OCI-LY7 (cell line): ENCODE results near the gene VWA2. TPM values are rescaled to one million over a fixed set of nuclear protein-coding genes. Genes with fewer than 3 reads are reported as not detected.
A peak's percentile ranks its signal among the peaks of the same experiment; 100 is the strongest.

Experiments used
- BruUV-seq: library from RNA; stranded (reverse); fragments of 400-500 nt; replicated peaks from 2 replicates; lab custom pipeline; 2021; lab: Mats Ljungman, UMichigan
- CTCF ChIA-PET: fragments of 300-600 bp; sonication (Branson Sonifier 250); formaldehyde crosslinking; loops from one replicate; lab custom pipeline; 2022; ENCODE audit warnings: antibody characterized with exemption; ENCODE audit not compliant: unreplicated experiment; lab: Charles Lee
- POLR2A ChIA-PET: fragments of 300-600 bp; sonication (Branson Sonifier 250); formaldehyde crosslinking; loops from one replicate; lab custom pipeline; 2022; ENCODE audit warnings: antibody characterized with exemption; lab: Charles Lee
- DNase-seq: peaks from one replicate; pipeline ENCODE4 v3.0.0-alpha.2; 2015; ENCODE audit warnings: low spot score
- H2AFZ ChIP-seq: fragments of 200-600 bp; sonication (generic), shearing (Covaris generic); 2 replicates; pipeline ENCODE4 v1.6.1; 2014; ENCODE audit warnings: mild to moderate bottlenecking, antibody characterized with exemption, low read length, moderate library complexity
- H3K27ac ChIP-seq: fragments of 200-600 bp; sonication (generic); 2 replicates; pipeline ENCODE4 v1.5.1; 2014; ENCODE audit warnings: mixed run types, low read depth, mild to moderate bottlenecking, moderate library complexity, low read length, inconsistent platforms; ENCODE audit not compliant: poor library complexity, severe bottlenecking
- H3K36me3 ChIP-seq: fragments of 200-600 bp; sonication (generic); 2 replicates; pipeline ENCODE4 v1.6.1; 2014; ENCODE audit warnings: mild to moderate bottlenecking, antibody characterized with exemption, low read length, moderate library complexity, mixed read lengths; ENCODE audit not compliant: insufficient read depth
- H3K4me1 ChIP-seq: fragments of 200-600 bp; sonication (generic); 2 replicates; pipeline ENCODE4 v1.5.1; 2014; ENCODE audit warnings: mild to moderate bottlenecking, low read length; ENCODE audit not compliant: insufficient read depth, poor library complexity, severe bottlenecking
- H3K4me2 ChIP-seq: fragments of 200-600 bp; sonication (generic); 2 replicates; pipeline ENCODE4 v1.6.1; 2014; ENCODE audit warnings: mild to moderate bottlenecking, low read length
- H3K4me3 ChIP-seq: fragments of 200-600 bp; sonication (generic); 2 replicates; pipeline ENCODE4 v1.5.1; 2014; ENCODE audit warnings: mild to moderate bottlenecking, low read depth, low read length; ENCODE audit not compliant: poor library complexity, severe bottlenecking
- H3K79me2 ChIP-seq: fragments of 200-600 bp; sonication (generic); 2 replicates; pipeline ENCODE4 v1.6.1; 2016; ENCODE audit warnings: low read depth, mild to moderate bottlenecking, low read length, moderate library complexity, mixed read lengths; ENCODE audit not compliant: insufficient read depth
- H3K9me2 ChIP-seq: fragments of 200-600 bp; sonication (generic); 2 replicates; pipeline ENCODE4 v1.6.1; 2016; ENCODE audit warnings: mild to moderate bottlenecking, low read length, mixed read lengths; ENCODE audit not compliant: insufficient read depth
- H3K9me3 ChIP-seq: fragments of 200-600 bp; sonication (generic); 2 replicates; pipeline ENCODE4 v1.6.1; 2014; ENCODE audit warnings: mild to moderate bottlenecking, mixed run types, low read length, mixed read lengths
- H4K20me1 ChIP-seq: fragments of 200-600 bp; sonication (generic); 2 replicates; pipeline ENCODE4 v1.6.1; 2014; ENCODE audit warnings: mild to moderate bottlenecking, antibody characterized with exemption, low read length, moderate library complexity, mixed read lengths; ENCODE audit not compliant: insufficient read depth
- CTCF ChIP-seq: fragments of 200-600 bp; sonication (generic); conservative IDR thresholded peaks from 2 replicates; pipeline ENCODE4 v1.5.1; 2014; ENCODE audit warnings: mild to moderate bottlenecking, antibody characterized with exemption, low read length, moderate library complexity, mixed read lengths
- EZH2phosphoT487 ChIP-seq: fragments of 200-600 bp; sonication (generic); IDR thresholded peaks from 2 replicates; pipeline ENCODE4 v1.6.1; 2018; ENCODE audit warnings: low read depth, borderline replicate concordance, mild to moderate bottlenecking, mixed run types, antibody characterized with exemption, low read length, moderate library complexity, mixed read lengths
- intact Hi-C: fragments of 100-400 bp; cut with micrococcal nuclease; formaldehyde crosslinking; loops from one replicate; pipeline ENCODE4 v1.10.0; 2022; ENCODE audit not compliant: unreplicated experiment
- total RNA-seq, 2 experiments: library from RNA; depleted of rRNA in 1 of 2; stranded (reverse); fragments of >200 nt in 1 of 2; shearing (Covaris generic) in 1 of 2; gene quantifications; 2 replicates each; pipeline ENCODE4 v1.2.3, GENCODE V29; 2014 to 2022

VWA2 gene
- total RNA-seq, 2 experiments from 2014 or later = not detected

DNA sequence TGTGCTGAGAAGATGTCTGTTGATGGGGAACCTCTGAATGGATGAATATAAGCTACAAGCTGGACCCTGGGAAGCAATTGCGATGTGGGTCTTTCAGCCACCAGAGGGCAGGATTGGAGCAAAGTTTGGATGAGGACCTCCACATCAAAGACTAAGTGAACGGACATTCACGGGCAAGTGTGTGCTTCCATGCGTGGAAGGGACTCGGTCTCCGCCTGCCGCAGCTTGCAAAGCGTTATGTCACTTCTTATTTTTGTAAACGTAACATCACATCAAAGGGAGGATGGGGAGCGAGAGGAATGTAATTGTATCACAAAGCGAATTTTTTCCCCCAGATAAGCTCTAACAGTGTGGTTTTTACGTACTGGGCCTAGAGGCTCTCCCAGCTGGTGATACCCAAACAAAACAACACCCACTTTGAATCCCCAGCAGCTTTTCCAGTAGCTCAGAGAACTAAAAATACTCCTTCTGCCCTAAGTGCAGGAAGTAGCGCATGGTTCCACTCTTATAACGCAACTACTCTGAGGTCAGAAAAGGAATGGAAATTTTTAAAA lies 65.0 kb downstream of the VWA2 start:
- peak overlapping the region; percentile 74 for H3K4me3 ChIP-seq
- H3K79me2 ChIP-seq = no peaks in the 10 kb centered on the region
- TF ChIP-seq EZH2phosphoT487 (no peak), CTCF (peak; percentile 90)
- no peaks in the 10 kb centered on the region for H3K9me3 ChIP-seq
- CTCF ChIA-PET = interaction anchor here (0.6 to 1.8 kb wide), 12 partner anchors 12 to 575 kb away, joined by 3 to 7 read pairs (median 3); no protein-coding TSS in a partner anchor
- peak overlapping the region; percentile 98 for H2AFZ ChIP-seq
- peak overlapping the region; percentile 98 for H3K4me2 ChIP-seq
- H3K36me3 ChIP-seq = no peaks in the 10 kb centered on the region
- POLR2A ChIA-PET = interaction anchor here (0.5 to 1.4 kb wide), 14 partner anchors 11 to 671 kb away, joined by 3 to 10 read pairs (median 3); no protein-coding TSS in a partner anchor
- TSS peak; percentile 62 for BruUV-seq
- H3K4me1 ChIP-seq = peaks cover 5% of the 10 kb centered on the region
- no peaks in the 10 kb centered on the region for H3K9me2 ChIP-seq
- no peaks in the 10 kb centered on the region for H4K20me1 ChIP-seq
- peak; percentile 91 for DNase-seq
- H3K27ac ChIP-seq = peak overlapping the region; percentile 55
- intact Hi-C loops = loop anchor here (1.0 to 10.0 kb wide), 9 partner anchors 88 to 821 kb away; no protein-coding TSS in a partner anchor

DNA sequence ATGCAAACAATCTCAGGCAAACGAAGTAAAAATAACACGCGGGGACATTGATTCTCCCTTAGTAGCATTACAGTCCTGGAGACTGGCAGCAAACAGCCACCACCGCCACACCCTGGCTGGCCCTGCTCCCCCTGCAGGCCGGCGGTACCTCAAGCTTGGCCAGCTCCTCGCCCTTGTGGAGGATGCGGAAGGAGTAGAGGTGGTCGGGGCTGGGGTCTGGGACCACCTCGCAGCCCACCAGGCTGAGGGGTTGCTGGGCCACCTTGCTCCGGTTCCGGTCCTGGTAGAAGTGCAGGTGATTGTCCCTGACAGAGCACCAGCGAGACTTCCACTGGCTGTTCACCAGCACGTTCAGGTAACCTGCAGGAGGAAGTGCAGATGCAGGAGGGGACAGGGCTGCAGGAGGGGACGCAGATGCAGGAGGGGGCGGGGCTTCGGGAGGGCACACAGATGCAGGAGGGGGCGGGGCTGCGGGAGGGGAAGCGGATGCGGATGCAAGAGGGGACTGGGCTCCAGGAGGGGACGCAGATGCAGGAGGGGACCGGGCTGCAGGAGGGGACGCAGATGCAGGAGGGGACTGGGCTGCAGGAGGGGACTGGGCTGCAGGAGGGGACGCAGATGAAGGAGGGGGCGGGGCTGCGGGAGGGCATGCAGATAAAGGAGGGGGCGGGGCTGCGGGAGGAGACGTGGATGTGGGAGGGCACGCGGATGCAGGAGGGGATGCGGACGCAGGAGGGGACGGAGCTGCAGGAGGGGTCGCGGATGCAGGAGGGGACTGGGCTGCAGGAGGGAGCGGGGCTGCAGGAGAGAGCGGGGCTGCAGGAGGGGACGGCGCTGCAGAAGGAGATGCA lies 65.7 kb downstream of the VWA2 start:
- Histone ChIP-seq H3K4me1 (peaks cover 5% of the 10 kb centered on the region), H3K79me2 (no peaks in the 10 kb centered on the region), H3K9me2 (no peaks in the 10 kb centered on the region), H3K4me3 (peak overlapping the region; percentile 74), H3K36me3 (no peaks in the 10 kb centered on the region), H3K4me2 (peak overlapping the region; percentile 98), H3K9me3 (no peaks in the 10 kb centered on the region), H2AFZ (peak overlapping the region; percentile 98), H3K27ac (peak overlapping the region; percentile 55), H4K20me1 (no peaks in the 10 kb centered on the region)
- POLR2A ChIA-PET = interaction anchor here (0.6 to 1.4 kb wide), 10 partner anchors 36 to 390 kb away, joined by 3 to 10 read pairs (median 3); no protein-coding TSS in a partner anchor
- intact Hi-C loops = loop anchor here (1.0 to 10.0 kb wide), 9 partner anchors 88 to 820 kb away; no protein-coding TSS in a partner anchor
- TF ChIP-seq EZH2phosphoT487 (no peak), CTCF (peak; percentile 50)
- CTCF ChIA-PET = interaction anchor here (0.7 to 1.8 kb wide), 9 partner anchors 22 to 575 kb away, joined by 3 to 7 read pairs (median 4); no protein-coding TSS in a partner anchor
- DNase-seq = peak; percentile 86
- no TSS peak for BruUV-seq
